Measurements from ENCODE around the gene ACRV1.

GRCh38 chr11:125625225-125625629, 55.4 kb downstream of the ACRV1 start:
- TF ChIP-seq POLR2A (IDR thresholded peaks at IDR 0.05; ENCODE audit: low read depth, low read length) (no peak), TAF1 (IDR thresholded peaks at IDR 0.05; ENCODE audit: low read depth, low read length) (no peak), POLR2AphosphoS5 (IDR thresholded peaks at IDR 0.05; ENCODE audit: low read depth, low read length) (peak; percentile 69; the same call in 1 of the 2 replicates), PAX5 (IDR thresholded peaks at IDR 0.05; ENCODE audit: insufficient read depth, low read length, severe bottlenecking) (no peak)
